HG03442 (cell line): Measurements from ENCODE around the gene POLE4.
A peak's percentile ranks its signal among the peaks of the same experiment; 100 is the strongest.

ENCODE experiments used
- ATAC-seq: cut with Tn5 transposase; IDR thresholded peaks from one replicate; pipeline ENCODE4 v1.9.1; 2021; ENCODE audit warnings: mild to moderate bottlenecking, moderate library complexity; ENCODE audit not compliant: unreplicated experiment

POLE4 gene

DNA sequence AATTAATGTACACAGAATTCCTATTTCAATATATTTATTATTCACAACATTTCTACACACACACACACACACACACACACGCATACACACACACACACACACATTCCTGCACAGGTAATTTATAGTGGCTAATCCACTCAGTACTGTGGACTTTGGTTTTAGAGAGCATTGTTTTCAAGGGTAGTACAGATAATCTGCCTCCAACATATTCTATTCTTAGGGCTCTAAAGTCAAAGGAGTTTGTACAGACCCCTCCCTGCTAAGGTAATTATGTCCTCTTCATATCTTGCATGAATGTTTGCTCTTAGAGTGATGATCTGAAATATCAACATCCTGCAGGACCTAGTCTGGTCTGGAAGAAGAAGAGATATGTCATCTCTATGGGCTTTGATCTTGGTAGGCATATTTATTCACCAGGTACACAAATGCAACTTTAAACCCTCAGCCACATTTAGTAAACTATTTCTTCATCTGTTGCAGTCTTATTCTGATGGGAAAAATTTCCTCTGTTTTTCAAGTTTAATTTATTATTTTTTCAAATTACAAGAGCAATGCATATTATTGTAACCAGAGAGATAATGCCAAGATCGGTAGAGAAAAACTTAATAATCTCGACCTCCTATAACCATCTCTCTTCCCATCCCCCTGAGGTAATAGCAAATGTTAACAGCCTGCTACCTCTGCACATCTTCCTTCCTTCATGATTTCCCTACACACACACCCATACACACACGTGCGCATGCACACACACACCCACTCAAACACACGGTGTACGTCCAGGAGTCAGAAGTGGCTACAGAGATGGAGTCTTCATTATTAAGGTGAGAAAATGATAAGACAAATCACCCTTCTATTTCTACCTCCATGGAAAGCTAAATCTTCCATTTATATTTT, 18.3 kb upstream of the POLE4 start:
- no peak for ATAC-seq

DNA sequence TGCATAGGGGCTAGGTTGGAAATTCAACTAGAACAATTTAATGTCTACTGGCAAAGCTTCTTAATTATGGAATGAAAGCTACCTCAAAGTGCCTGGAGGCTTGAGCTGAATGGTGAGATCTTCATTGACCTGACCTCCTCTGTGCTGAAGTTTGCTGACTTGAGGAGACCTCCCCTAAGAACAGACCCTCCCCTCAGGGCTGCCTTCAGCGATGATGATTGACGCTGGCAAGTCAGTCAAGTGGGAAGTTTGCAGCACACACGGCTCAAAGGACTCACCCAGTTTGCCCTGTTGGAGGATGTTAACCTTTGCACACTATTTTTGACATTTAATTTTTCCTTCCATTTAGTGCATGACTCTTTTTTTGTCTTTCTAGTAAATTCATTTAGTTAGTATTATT, 17.2 kb upstream of the POLE4 start:
- ATAC-seq: no peak

DNA sequence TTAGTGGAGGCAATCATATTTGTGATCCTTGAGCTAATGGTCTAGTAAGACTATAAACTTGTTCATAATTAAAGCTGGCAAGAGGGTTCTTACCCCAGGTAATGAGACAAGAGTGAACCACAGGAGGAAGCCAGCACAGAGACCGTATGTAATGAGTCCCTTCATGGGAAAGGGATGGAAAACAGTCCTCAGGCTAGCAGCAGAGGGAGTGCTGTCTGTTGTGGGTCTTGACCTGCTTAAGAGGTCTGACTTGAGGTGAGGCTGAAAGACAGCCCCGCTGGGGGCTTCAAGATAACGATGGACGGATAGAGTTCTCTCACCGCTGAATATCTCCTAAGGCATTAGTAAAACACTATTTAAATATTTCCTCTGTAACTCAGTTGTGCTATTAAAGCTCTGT, 16.2 kb upstream of the POLE4 start:
- ATAC-seq: no peak

DNA sequence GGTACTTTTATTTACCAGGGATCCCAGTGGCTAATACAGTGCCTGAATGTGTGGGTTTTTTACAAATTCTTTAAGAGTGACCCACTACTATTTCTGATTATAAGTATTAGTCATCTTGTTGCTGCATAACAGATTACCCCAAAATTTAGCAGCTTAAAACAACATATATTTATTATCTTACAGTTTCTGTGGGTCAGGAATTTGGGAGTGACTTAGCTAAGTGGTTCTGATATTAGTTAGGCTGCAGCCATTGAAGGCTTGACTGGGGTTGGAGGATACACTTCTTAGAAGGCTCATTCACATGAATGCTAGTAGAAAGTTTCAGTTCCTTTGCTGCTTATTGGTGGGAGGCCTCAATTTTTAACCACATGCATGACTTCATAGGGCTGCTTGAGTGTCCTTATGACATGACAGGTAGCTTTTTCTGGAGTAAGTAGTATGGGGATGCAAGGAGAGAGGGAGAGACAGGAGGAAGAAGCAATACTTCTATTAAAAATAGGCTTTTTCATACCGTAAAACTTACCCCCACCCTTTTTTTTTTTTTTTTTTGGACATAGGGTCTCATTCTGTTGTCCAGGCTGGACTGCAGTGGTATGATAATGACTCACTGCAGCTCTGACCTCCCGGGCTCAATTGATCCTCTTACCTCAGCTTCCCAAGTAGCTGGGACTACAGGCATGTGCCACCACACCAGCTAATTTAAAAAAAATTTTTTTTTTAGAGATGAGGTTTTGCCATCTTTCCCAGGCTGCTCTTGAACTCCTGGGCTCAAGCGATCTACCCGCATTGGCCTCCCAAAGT, 13.3 kb upstream of the POLE4 start:
- ATAC-seq: peak; percentile 100

DNA sequence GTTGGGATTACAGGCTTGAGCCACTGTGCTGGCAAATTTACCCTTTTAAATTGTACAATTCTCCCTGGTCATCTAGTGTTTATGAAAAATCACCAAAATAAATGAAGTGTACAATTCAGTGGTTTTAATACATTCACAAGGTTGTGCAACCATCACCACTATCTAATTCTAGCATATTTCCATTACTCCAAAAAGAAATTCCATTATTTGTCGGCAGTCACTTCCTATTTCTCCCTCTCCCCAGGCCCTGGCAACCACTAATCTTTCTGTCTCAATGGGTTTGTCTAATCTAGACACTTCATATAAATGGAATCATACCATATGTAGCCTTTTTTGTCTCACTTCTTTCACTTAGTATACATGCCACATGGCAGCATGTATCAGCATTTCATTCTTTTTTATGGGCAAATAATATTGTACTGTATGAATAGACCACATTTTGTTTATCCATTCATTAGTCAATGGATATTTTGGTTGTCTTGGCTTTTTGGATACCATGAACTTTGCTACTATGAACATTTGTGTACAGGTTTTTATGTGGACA, 12.6 kb upstream of the POLE4 start:
- ATAC-seq: no peak

DNA sequence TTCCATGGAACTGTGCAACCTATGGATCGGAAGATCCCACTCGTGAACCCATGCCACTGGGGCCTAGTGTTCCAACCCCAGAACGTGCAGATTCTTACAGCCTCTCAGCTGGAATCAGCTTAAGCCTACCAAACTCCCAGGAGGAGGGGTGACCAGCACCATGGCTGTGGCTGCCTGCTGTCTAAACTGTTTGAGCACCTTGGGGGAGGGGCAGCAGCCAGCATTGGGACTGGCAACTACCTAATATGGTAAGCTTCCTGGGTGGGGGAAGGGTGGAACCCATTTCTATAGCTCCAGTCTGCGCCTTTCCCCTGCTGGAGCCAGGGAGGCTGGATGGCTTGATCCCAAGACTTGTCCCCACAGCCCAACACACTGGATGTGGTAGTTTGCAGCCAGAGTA, 10.7 kb upstream of the POLE4 start:
- ATAC-seq: no peak

DNA sequence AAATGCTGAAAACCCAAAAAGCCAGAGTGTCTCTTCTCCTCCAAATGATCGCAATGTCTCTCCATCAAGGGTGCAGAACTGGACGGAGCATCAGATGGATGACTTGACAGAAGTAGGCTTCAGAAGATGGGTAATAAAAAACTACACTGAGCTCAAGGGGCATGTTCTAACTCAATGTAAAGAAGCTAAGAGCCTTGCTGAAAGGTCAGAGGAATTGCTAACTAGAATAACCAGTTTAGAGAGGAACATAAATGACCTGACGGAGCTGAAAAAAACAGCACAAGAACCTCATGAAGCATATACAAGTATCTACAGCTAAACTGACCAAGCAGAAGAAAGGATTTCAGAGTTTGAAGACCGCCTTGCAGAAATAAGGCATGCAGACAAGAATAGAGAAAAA, 9.7 kb upstream of the POLE4 start:
- ATAC-seq: no peak

DNA sequence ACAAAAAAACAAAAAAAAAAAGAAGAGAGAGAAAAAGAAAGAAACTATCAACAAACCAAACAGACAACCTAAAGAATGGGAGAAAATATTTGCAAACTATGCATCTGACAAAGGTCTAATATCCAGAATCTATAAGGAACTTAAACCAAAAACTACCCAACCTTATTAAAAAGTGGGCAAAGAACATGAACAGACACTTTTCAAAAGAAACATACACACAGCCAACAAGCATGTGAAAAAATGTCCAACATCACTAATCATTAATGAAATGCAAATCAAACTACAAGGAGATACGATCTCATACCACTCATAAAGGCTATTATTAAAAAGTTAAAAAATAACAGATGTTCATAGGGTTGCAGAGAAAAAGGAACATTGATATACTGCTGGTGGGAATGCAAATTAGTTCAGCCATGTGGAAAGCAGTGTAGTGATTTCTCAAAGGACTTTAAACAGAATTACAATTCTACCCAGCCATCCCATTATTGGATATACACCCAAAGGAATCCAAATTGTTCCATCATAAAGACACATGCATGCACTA, 7.2 kb upstream of the POLE4 start:
- no peak for ATAC-seq

DNA sequence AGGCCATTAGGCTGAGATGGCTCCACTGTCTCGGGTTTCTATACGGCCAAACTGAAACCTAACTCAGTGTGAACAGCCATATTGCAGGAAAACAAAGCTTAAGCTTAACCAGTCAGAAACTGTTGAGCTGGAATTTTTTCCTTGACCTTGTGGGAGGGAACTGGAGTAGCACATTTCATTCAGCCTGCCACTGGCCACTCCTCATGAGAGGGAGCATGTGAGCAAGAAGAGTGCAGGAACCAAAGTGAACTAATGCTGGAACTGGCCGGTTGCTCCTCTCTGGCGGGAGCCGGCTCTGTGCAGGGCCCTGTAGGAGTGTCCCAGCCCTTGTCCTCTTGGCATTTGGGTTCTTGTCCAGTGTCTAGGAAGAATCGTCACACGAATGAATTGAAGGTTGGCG, 5.9 kb upstream of the POLE4 start:
- no peak for ATAC-seq

DNA sequence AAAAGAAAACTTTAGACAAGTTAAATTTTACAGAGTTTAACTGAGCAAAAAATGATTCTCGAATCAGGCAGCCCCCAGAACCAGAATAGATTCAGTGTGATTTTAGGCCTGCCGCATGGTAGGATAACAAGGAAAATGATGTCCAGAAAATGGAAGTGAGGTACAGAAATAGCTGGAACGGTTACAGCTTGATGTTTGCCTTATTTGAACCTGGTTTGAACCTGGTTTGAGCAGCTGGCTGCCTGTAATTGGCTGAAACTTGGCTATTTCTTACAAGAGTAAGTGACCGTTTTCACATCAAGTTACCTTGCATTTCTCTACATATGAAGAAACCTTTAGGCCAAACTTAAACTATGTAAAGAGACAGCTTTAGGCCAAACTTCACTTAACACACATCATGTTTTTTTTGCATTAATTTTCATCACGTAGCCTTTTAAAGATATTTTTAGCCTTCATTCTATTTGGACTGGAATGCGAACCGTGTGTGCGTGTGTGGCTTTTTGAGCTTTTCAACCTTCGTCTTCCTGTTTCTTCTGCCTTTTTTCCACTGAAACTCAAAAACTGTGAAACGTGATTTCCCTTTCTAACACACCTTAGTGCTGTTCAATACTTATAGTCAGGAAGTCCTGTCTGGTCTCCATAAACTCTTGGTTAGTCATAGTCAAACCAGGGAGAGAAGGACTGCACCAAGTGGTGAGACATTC, 4.5 kb upstream of the POLE4 start:
- no peak for ATAC-seq

DNA sequence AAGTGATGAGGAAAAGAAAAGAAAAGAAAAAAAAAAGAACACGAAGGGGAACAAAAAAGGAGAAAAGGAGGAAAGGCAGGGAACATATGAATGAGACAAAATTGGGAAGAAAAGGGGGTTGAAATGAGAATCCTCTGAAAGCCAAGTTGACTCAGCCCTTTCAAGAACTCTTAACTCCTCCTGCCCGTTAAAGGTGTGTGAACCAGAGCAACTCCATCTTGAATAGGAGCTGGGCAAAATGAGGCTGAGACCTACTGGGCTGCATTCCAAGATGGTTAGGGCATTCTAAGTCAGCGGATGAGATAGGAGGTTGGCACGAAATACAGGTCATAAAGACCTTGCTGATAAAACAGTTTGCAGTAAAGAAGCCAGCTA, 4.0 kb upstream of the POLE4 start:
- no peak for ATAC-seq

DNA sequence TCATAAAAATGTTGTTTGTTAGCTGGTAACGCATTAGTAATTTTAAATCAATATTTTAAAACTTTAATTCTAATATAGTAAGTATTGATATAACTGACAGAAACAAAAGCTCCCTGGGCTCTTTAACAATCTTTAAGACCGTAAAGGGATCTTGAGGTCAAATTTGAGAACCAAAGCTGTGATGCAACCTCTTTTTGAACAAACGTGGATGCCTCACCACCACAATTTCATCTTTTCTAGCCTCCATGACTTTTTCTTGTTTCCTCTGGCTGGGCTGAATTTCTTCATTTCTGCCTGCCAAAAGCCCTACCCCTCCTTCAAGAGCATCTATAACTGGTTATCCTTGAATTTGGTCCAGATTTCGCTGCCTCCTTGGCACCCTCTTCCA, 563 bp upstream of the POLE4 start:
- no peak for ATAC-seq

DNA sequence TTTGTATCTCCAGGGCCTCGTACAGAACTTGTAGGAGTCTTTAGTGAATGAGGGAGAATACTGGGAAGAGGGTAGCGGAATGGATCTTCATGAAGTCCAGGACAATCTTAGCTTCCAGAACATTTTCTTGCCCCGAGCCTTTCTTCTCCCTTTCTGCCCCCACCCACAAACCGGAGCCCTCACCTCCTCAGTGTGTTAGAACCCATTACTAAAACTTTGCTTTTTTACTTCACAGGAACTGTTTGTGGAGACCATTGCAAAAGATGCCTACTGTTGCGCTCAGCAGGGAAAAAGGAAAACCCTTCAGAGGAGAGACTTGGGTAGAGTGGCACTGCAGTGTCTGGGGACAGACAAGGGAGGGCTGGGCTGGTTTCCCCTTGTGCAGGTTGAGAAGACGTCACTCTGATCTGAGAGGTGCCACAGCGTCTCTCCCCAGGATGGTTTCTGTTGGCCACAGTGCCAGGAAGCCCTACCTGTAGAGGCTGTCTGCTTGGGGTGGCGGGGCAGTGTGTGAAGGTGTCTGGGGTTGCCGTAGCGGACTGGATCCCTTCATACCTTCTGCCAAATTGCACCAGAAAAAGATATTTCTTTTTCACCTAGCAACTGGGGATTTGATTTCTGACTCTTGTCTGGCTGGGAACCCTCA, 786 bp downstream of the POLE4 start:
- ATAC-seq: no peak

DNA sequence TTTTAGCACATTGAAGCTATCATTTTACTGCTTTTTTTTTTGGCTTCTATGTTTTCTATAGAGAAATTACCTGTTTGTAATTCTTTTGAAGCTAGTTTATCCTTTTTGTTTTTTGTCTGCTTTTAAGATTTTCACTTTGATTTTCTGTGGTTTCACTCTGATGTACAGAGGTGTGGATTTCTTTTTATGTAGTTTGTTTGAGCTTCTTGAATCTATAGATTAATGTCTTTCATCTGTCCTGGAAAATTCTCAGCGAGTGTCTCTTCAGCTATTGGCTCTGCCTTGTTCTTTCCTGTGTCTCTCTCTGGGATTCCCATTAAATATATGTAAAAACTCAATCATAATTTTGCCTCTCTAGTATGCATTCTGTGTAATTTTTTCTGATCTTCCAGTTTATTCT, 8.4 kb downstream of the POLE4 start:
- ATAC-seq: no peak

DNA sequence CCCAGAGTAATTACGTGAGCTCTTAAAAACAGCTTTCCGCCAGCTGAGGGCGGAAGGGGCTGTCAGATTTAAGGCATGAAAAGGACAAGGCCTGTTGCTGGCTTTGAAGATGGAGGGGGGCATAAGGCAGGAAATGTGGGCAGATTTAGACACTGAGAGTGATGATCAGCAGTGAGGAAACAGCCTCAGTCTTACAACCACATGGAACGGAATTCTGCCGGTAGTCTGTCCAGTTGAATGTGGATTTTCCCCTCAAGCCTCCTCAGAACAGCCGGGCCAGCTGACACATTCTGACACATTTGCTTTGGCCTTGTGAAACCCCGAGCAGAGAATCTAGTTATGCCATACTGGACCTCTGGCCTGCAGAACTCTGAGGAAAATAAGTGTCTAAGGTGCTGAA, 16.6 kb downstream of the POLE4 start:
- ATAC-seq: no peak

DNA sequence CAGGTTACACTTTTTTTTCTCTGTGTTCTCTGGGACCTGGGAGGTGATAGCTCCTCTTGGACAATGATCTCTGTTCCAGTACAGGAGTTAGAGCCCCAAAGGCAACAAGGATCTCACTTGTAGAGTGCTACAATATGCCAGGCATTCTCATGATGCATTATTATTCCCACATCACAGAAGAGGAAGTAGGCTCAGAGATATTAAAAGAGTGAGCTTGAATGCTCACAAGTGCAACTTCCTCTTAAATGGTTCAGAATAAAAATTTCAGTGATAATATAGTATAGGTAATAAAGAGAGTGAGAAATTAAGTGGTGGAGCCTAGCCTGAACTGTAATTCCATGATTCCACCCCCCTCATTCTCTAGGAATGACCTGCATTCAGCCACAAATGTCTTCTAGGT, 21.4 kb downstream of the POLE4 start:
- no peak for ATAC-seq

DNA sequence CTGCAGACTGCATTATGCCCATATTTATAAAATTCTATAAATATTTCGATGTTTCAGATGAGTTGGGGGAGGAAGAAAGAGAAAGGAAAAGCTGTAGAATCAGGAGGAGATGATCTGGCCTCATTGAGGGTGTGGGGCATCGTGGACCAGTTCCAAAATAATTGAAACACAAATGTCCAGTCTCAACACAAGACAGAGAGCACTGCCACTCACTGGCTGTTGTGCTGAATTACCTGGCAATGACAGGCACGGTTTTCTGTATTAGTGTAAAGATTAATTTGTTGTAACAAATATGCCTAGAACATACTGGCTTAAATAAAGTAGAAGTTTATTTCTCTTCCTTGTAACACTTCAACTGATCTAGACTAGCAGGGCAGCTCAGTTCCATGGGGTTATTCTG, 24.1 kb downstream of the POLE4 start:
- ATAC-seq: no peak

DNA sequence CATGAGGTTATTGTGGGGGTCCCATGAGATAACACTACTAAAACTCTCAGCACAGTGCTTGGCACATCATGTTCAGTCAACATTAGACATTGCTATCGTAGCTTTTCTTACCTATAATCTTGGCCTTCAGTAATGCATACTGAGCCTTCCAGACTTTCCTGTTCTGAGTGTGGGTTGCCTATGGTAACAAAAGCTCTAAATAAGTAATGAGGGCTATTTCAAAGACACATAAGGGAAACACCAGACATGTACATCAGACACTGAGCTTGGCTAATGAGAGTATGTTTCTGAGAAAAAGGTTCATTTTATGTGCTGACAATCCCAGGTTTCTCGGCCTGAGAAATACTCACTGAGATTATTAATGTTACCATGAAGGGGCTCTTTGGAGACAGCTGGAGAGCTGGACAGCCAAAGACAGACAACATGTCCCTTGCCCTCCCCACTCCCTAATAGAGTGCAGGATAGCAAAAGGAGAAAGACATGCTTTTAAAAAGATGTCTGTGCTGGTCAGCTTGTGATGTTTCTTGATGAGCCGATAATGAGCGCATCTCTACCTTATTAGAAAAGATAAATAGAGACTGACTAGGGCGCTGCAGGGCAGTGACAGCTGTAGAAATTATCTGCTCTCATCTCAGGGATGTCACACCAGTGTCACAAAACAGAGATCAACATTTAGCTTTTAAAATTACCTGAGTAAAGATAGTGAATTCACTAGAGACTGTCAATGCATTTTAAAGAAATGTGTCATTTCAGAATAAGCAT, 25.4 kb downstream of the POLE4 start:
- ATAC-seq: no peak

DNA sequence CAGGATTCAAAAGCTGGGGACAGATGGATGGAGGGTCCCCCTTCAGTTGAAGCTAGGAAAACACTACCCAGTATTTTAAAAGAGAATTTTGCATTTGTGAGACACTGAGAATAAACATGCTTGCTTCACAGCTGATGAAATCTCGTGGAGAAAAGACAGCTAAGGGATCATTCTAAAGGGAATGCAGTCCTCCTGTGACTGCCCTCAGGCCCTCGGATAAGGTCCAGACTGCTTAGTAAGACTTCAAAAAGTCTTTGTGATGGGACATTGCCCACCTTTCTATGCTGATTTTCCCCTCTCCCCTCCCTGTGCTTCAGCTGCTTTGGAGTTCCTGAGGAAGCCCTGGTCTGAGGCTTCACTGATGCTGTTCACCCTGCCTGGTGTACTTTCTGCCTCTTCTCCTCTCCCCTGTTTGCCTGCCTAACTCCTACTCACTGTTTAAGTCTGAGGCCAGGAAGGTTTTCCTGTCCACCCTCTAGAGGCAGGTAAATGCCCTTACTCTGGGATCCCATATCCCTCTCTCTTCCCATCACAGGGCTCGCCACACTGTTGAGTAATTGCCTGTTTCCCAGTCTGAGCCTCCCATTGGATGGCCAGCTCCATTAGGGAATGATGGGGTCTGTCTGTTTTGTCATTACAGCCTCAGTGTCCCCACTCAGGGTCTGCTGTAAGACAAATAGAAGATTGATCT, 26.6 kb downstream of the POLE4 start:
- ATAC-seq: no peak
